ENCODE results near the gene MLC1.

Gene MLC1

DNA sequence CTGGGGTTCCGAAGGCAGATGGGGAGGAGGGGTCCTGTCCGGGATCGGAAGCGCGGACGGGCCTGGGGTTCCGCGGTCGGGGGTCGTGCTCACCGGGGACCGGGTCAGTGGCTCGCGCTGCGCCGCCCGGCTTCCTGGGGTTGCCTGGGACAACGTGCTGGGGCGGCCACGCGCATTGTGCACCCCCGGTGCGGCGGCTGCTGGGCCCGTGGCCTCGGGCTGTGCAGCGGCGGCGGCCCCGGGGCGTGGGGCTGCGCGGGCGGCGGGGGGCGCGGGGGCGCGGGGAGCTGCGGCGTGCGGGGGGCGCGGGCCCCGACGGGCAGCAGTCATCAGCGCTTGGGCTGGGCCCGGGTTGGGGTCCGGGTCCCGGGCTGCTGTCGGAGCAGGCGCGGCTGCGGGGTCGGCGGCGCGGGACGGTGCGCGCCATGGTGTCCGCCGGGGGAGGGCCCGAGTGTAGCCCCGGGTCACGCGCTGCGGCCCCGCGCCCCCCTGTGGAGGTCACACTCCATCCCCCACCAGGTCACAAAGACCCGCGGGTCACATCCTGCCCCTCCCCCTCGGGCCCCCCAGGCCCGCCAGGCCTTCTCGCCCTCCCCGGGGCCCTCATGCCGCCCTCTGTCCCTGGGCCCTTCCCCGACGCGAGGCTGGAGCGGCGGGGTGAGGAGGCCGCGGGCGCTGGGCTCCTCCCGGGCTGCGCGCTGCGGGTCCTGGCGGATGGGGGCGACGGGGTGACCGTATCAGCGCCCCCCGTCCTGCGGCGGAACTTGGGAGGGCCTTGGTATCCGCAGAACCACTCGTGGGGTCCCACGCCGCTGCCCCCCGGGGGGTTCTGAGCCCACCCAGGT lies 26.9 kb downstream of the MLC1 start, which contains the start of gene TTLL8:
Gene TTLL8 (minus strand): TSS at position 238 of the 845 bp plus-strand sequence.
- no peak for DNase-seq (ENCODE audit: low read depth in 3 of 3)

DNA sequence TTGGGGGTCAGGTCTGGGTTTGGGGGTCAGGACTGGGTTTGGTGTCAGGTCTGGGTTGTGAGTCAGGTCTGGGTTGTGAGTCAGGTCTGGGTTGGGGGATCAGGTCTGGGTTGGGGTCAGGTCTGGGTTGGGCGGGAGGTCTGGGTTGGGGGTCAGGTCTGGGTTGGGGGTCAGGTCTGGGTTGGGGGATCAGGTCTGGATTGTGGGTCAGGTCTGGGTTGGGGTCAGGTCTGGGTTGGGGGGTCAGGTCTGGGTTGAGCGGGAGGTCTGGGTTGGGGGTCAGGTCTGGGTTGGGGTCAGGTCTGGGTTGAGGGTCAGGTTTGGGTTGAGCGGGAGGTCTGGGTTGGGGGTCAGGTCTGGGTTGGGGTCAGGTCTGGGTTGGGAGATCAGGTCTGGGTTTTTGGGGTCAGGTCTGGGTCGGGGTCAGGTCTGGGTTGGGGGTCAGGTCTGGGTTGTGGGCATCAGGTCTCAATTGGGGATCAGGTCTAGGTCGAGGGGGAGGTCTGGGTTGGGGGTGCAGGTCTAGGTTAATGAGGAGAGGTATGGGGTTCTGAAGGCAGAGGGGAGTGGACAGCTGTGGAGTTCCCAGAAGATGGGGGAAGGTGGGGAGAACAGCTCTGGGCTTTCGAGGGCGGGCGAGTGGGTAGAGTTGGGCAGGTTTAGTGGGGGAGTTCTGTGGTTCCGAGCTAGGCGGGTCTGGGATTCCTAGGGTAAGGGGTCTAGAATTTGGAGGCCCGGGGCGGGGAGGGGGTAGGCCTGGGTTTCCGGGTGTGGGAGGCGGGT lies 27.8 kb downstream of the MLC1 start:
- DNase-seq (ENCODE audit: low read depth in 3 of 3) = no peak

- DNase-seq (ENCODE audit: low read depth in 3 of 3) = no peak
Observed at GRCh38 chr22:50056214-50056972, 28.8 kb downstream of the MLC1 start.

GRCh38 chr22:50053861-50054260 lies 31.4 kb downstream of the MLC1 start:
- DNase-seq (ENCODE audit: low read depth in 3 of 3) = no peak

DNA sequence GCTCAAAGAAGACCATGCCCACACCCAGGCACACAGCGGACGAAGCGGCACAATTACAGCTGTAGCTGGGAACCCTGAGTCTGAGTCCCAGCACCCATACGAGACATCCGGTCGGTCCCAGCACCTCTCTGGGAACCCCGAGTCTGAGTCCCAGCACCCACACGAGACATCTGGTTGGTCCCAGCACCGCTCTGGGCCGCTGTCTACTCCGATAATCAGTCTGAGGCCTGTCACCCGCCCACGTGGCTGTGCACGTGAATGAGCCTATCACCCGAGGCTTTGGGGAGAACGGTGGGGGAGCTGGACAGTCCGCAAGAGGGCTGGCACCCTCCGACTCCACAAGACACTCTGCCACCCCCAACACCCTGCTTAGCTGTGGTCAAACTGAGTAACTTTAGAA lies 33.3 kb downstream of the MLC1 start:
- no peak for DNase-seq (ENCODE audit: low read depth in 3 of 3)

- no peak for DNase-seq (ENCODE audit: low read depth in 3 of 3)
Observed at GRCh38 chr22:50049299-50050195, 35.7 kb downstream of the MLC1 start.

DNA sequence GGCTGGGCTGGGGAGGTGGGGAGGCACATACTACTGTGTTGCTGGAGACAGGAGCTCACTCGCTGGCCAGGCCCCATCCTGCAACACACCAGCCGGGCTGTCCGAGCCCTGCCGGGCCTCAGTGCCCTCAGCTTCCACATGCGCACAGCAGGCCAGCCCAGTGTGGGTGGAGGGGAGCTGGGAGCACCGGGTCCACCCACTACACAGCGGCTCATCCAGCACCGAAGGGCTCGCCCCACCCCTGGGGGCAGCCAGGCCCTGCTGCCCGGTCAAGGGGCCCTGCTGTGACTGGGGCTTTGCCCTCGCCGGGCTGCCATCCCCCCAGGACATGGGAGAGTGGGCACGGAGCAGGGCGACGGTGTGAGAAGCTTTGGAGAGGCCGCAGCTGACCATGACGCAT lies 36.4 kb downstream of the MLC1 start:
- no peak for DNase-seq (ENCODE audit: low read depth in 3 of 3)

GRCh38 chr22:50048061-50048765 lies 37.0 kb downstream of the MLC1 start:
- DNase-seq (ENCODE audit: low read depth in 3 of 3) = no peak

GRCh38 chr22:50047346-50047745 lies 37.9 kb downstream of the MLC1 start:
- no peak for DNase-seq (ENCODE audit: low read depth in 3 of 3)

- no peak for DNase-seq (ENCODE audit: low read depth in 3 of 3)
Observed at GRCh38 chr22:50046481-50047245, 38.6 kb downstream of the MLC1 start.

- DNase-seq (ENCODE audit: low read depth in 3 of 3) = no peak
Observed at GRCh38 chr22:50046019-50046415, 39.2 kb downstream of the MLC1 start.

DNA sequence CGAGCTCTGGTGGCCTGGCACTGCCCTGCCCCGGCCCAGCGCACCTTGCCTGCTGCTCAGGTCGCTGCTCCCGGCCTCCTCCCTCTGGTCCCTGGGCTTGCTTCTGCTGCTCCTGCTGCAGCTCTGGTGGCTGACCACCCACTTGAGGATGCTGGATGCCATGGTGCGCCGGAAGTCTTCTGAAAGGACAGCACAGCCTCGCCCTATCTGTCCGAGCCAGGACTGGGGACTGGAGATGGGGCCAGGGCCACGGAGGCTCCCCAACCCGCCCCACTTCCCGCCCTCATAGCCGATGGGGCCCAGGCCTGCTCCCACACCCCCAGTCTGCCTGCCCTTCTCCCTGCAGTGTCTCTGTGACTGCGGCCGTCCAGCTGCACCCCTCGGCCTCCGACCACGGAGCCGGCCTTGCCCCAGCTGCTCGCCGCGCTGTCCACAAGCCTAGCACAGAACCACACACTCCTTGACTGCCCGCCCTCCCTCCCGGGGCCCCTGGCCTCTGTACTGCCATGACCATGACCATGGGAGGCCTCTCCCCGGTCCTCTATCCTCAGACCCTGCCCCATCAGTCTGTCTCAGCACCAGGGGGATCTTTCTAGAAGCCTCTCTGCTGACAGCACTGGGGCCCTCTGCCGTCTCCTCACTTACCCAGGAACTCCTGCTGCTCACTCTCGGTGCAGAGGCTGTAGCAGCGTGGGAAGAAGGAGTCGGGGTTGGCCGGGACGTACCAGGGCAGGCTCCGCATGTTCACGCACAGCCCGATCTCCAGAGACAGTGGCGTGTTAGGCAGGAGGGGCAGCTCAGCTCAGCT lies 39.8 kb downstream of the MLC1 start:
- no peak for DNase-seq (ENCODE audit: low read depth in 3 of 3)

DNA sequence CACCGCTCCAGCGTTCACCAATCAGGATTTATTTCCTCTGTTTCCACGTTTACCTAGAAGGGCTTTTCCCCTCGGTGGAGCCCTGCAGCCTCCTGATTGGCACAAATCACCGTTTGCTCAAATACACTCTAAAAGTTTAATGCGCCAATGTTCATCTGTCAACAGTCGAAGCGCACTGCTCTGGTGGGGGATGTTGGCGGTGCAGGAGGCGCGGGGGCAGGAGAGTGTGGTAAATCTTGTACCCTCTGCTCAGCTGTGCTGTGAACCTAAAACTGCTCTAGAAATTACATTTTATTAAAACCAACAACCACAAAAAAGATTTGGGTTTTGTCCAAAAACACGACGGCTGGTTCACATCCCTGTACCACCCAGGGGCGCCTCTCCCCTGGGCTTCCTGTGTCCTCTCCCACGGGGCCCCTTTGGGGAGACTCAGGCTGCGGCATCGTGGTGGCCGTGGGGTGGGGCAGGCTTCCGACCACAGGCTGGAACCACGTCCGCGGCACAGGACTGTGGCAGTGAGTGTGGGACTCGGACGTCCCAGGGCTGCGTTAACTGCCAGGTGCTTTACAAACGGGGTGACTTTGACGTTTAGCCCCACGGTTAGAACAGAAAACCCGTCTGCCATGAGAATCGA lies 40.6 kb downstream of the MLC1 start:
- DNase-seq (ENCODE audit: low read depth in 3 of 3) = no peak

DNA sequence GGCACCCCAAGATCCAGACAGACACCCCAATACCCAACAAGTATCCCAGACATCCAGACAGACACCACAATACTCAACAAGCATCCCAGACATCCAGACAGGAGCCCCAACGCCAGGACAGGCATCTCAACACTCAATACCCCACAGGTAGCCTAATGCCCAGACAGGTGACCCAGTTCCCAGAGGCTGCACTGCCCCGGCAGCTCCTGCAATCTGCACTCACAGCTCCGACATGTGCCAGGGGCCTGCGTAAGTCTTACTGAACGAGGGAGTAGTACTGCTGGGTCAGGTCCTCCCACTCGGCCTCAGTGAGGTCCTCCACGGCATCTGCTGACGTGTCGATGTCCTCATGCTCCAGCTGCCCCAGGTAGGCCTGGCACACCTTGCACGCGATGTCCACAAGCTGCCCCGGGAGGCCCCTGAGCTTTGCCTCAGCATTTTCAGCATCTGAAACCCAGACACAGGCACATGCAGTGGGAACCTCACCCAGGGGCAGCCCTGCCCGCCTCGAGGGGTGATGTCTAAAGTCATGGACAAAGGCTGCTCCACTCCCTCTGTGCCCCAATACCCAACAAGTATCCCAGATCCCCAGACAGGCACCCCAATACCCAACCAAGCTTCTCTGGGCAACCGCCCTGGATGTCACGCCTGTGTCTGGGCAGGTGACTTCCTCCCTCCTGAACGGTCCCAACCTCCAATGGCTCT lies 43.7 kb downstream of the MLC1 start:
- DNase-seq (ENCODE audit: low read depth in 3 of 3) = no peak

DNA sequence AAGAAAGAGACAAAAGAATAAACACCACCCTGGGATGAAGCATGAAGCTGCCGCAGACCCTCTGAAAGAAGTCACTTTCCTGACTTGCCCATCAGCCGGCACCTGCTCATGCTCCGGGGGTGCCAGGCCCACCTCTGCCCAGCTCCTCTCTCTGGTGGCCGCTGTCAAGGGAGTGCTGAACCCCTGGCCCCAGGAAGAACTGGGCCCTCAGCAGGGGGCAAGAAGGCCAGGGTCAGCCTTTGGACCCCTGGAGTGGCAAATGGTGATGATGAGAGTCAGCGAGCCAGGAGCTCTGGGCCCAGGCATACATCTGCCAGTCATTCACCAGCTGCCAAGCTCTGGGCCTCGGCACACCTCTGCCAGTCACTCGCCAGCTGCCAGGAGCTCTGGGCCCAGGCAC lies 44.5 kb downstream of the MLC1 start:
- no peak for DNase-seq (ENCODE audit: low read depth in 3 of 3)

GRCh38 chr22:50039669-50040443 lies 45.4 kb downstream of the MLC1 start:
- DNase-seq (ENCODE audit: low read depth in 3 of 3) = no peak
